NT2/D1 (cell line): Measurements from ENCODE around the gene NSD2.
"Not testable (repeated sequence)": the region's sequence is repeated elsewhere in the genome, so short reads cannot be mapped to it uniquely, and the experiment has no call there.

Experiments
- DNase-seq: peaks from one replicate; pipeline ENCODE4 v3.0.0-alpha.2; 2011; ENCODE audit warnings: low read depth, low spot score
- H3K27me3 ChIP-seq: 2 replicates; pipeline ENCODE4 v1.6.0; 2011; ENCODE audit warnings: mild to moderate bottlenecking; ENCODE audit not compliant: insufficient read length, insufficient read depth
- H3K36me3 ChIP-seq: 2 replicates; pipeline ENCODE4 v1.6.1; 2011; ENCODE audit warnings: mild to moderate bottlenecking, low read length, mixed read lengths; ENCODE audit not compliant: insufficient read depth, insufficient read length
- H3K4me1 ChIP-seq: 2 replicates; pipeline ENCODE4 v1.5.1; 2011; ENCODE audit not compliant: insufficient read depth, insufficient read length
- H3K4me3 ChIP-seq: 2 replicates; pipeline ENCODE4 v1.5.1; 2011; ENCODE audit warnings: low read depth; ENCODE audit not compliant: insufficient read length
- H3K9ac ChIP-seq: 2 replicates; pipeline ENCODE4 v1.6.0; 2011; ENCODE audit warnings: low read depth; ENCODE audit not compliant: insufficient read length
- H3K9me3 ChIP-seq: 2 replicates; pipeline ENCODE4 v1.5.1; 2011; ENCODE audit warnings: mild to moderate bottlenecking, low read length; ENCODE audit not compliant: insufficient read depth
- SUZ12 ChIP-seq: IDR thresholded peaks from 2 replicates; pipeline ENCODE4 v1.6.1; 2011; ENCODE audit not compliant: insufficient read length, insufficient read depth; ENCODE audit errors: extremely low read depth
- YY1 ChIP-seq: IDR thresholded peaks from 2 replicates; pipeline ENCODE4 v1.6.1; 2011; ENCODE audit not compliant: insufficient read length, insufficient read depth
- ZNF274 ChIP-seq: IDR thresholded peaks from 2 replicates; pipeline ENCODE4 v1.6.1; 2011; ENCODE audit warnings: mild to moderate bottlenecking, low read depth, low read length

NSD2 gene

DNA sequence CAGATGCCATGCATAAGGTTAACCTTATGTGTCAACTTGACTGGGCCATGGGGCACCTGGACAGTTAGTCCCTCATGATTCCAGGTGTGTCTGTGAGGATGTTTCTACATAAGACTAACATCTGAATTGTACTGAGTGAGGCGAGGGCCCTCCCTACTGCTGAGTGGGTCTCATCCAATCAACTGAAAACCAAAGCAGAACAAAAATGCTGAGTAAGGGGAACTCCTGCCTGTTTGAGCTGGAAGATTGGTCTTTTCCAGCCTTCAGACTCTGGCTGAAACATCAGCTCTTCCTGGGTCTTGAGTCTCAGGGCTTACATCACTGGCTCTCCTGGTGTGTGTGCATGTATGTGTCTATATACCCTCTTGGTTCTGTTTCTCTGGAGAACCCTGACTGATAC, 123.7 kb downstream of the NSD2 start:
- peaks cover 16% of the 10 kb centered on the region; the same call in 1 of the 2 replicates for H3K9me3 ChIP-seq
- no peaks in the 10 kb centered on the region for H3K27me3 ChIP-seq
- no peak for DNase-seq
- peaks cover 30% of the 10 kb centered on the region for H3K36me3 ChIP-seq
- peaks cover 10% of the 10 kb centered on the region for H3K4me1 ChIP-seq
- no peak overlapping the region for H3K9ac ChIP-seq
- TF ChIP-seq YY1 (no peak), SUZ12 (no peak), ZNF274 (no peak)
- no peak overlapping the region for H3K4me3 ChIP-seq

DNA sequence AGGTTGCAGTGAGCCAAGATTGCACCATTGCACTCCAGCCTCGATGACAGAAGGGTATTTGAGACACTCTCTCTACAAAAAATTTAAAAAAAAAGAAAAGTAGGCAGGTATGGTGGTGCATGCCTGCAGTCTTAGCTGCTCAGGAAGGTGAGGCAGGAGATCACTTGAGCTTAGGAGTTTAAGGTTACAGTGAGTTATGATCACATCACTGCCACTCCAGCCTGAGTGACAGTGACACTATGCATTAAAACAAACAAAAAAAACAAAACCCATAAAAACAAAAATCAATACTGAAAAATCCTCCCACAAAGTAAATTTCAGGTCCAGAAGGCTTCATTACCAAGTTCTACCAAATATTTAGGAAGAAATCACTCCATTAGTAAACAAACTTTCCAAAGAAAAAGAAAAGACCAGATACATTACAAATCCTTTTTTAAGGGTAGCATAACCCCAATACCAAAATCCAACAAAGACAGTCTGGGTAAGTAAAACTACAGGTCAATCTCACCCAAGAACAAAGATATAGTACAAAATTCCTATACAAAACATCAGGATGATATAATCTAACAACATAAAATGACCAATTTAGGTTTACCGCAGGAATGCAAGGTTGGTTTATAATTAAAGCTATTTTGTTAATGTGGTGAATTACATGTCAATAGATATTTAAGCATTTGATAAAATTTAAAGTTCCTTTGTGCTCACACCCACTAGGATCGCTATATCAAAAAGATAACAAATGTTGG, 125.8 kb downstream of the NSD2 start:
- H3K4me1 ChIP-seq = peaks cover 7% of the 10 kb centered on the region
- H3K4me3 ChIP-seq = no peak overlapping the region
- no peak for DNase-seq
- peaks cover 24% of the 10 kb centered on the region for H3K9me3 ChIP-seq
- TF ChIP-seq ZNF274 (no peak), YY1 (no peak), SUZ12 (no peak)
- H3K9ac ChIP-seq = no peak overlapping the region
- no peaks in the 10 kb centered on the region for H3K27me3 ChIP-seq
- H3K36me3 ChIP-seq = peaks cover 9% of the 10 kb centered on the region

DNA sequence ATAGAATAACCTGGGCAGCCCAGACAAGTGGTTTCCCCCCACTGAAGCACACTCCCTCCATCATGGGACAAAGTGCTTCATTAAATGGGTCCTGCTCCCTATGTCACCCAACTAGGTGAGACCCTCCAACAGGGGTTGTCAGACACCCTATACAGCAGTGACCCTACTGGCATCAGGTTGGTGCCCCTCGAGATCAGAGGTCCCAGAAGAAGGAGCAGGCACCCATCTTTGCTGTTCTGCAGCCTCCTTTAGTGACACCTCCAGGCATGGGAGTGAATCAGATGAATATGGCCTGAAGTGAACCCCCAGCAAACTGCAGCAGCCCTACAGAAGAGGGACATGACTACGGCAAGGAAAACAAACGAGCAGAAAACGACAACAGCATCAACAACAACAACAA, 126.5 kb downstream of the NSD2 start:
- H3K4me1 ChIP-seq = peaks cover under 1% of the 10 kb centered on the region
- H3K9me3 ChIP-seq = peaks cover 24% of the 10 kb centered on the region
- no peak overlapping the region for H3K4me3 ChIP-seq
- no peak for DNase-seq
- no peak overlapping the region for H3K9ac ChIP-seq
- TF ChIP-seq SUZ12 (no peak), YY1 (no peak), ZNF274 (no peak)
- peaks cover 3% of the 10 kb centered on the region for H3K36me3 ChIP-seq
- H3K27me3 ChIP-seq = no peaks in the 10 kb centered on the region

DNA sequence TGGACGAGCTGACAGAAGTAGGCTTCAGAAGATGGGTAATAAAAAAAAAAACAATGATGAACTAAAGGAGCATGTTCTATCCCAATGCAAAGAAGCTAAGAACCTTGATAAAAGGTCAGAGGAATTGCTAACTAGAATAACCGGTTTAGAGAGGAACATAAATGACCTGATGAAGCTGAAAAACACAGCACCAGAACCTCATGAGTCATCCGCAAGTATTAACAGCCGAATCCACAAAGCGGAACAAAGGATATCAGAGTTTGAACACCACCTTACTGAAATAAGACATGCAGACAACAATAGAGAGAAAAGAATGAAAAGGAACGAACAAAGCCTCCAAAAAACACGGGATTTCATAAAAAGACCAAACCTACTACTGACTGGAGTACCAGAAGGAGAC, 127.1 kb downstream of the NSD2 start:
- Histone ChIP-seq H3K4me1 (no peaks in the 10 kb centered on the region), H3K9ac (no peak overlapping the region), H3K9me3 (peaks cover 24% of the 10 kb centered on the region), H3K36me3 (peaks cover 8% of the 10 kb centered on the region), H3K27me3 (no peaks in the 10 kb centered on the region), H3K4me3 (no peak overlapping the region)
- DNase-seq = no peak
- TF ChIP-seq SUZ12 (no peak), YY1 (no peak), ZNF274 (no peak)

DNA sequence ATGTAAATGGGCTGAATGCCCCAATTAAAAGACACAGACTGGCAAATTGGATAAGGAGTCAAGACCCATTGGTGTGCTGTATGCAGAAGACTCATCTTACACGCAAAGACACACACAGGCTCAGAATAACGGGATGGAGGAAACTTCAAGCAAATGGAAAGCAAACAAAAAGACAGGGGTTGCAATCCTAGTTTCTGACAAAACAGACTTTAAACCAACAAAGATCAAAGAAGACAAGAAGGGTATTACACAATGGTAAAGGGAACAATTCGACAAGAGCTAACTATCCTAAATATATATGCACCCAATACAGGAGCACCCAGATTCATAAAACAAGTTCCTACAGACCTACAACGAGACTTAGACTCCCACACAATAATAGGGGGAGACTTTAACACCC, 128.1 kb downstream of the NSD2 start:
- H3K4me3 ChIP-seq, DNase-seq, H3K9ac ChIP-seq, H3K4me1 ChIP-seq, H3K27me3 ChIP-seq: not testable (repeated sequence)
- Histone ChIP-seq H3K36me3 (peaks cover 17% of the 10 kb centered on the region), H3K9me3 (peaks cover 24% of the 10 kb centered on the region)

- H3K4me3 ChIP-seq, H3K9ac ChIP-seq, H3K27me3 ChIP-seq, DNase-seq, H3K4me1 ChIP-seq: not testable (repeated sequence)
- H3K9me3 ChIP-seq = peaks cover 10% of the 10 kb centered on the region
- H3K36me3 ChIP-seq = peaks cover 42% of the 10 kb centered on the region
Observed at GRCh38 chr4:2003361-2003760, 132.2 kb downstream of the NSD2 start.

DNA sequence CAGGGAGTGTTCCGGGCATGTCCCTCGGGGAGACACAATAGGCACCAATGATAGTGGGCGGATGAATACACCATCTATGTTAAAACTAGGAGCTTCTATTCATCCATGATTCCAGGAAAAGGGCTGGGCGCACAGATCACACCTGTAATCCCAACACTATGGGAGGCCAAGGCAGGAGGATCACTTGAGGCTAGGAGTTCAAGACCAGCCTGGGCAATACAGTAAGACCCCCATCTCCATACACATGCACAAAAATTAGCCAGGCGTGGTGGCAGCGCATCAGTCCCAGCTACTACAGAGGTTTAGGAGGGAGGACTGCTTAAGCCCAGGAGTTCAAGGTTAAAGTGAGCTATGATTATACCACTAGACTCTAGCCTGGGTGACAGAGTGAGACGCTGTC, 135.2 kb downstream of the NSD2 start:
- TF ChIP-seq YY1 (no peak), ZNF274 (no peak), SUZ12 (no peak)
- no peaks in the 10 kb centered on the region for H3K4me1 ChIP-seq
- H3K9ac ChIP-seq = no peak overlapping the region
- H3K36me3 ChIP-seq = peaks cover 42% of the 10 kb centered on the region
- no peak overlapping the region for H3K4me3 ChIP-seq
- DNase-seq = no peak
- no peaks in the 10 kb centered on the region for H3K9me3 ChIP-seq
- H3K27me3 ChIP-seq = no peaks in the 10 kb centered on the region
